ENCODE data around the gene LPCAT2. TPM values are rescaled to one million over a fixed set of nuclear protein-coding genes. Genes with fewer than 3 reads are reported as not detected.

LPCAT2 gene
- total RNA-seq, 1 donor from 2014 or later: 74.4 TPM

- no peak for FAIRE-seq
- peaks cover 13% of the 10 kb centered on the region for H3K4me1 ChIP-seq (ENCODE audit: insufficient read depth, low read length)
Measured at GRCh38 chr16:55559233-55559632, 50.4 kb downstream of the LPCAT2 start.

DNA sequence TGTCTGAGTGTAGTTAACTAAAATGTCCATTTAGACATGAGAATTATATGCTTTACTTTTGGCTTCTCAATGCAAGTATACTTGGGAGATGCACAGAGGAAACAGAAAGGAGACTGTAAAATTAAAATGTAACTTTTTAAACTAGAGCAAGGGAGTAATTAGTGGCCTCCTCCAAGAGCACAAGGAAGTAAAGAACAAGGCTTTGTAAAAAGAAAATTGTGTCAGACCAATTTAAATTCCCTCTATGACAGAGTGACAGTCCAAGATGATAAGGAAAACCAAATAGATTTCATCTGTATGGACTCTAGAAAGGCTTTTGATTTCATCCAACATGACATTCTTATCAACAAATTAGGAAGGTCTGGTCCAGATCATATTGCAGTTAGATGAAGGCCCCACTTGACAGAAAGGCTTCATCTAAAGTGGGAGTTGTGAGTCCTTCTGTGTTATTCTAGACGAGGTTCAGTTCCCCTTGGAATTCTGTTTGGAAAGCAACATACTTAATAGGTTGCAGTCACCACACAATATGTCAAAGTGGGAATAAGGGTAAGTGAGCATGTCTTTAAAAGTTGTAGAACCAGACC is 51.2 kb downstream of the LPCAT2 start:
- H3K9me3 ChIP-seq (ENCODE audit: insufficient read depth, low read depth, low read length): no peaks in the 10 kb centered on the region
- H3K9ac ChIP-seq (ENCODE audit: low read length): no peak overlapping the region
- H3K36me3 Mint-ChIP-seq (ENCODE audit: low read depth, unreplicated experiment): peaks cover 24% of the 10 kb centered on the region
- DNase-seq (ENCODE audit: low read depth) (no peak), FAIRE-seq (no peak)
- H3K27me3 Mint-ChIP-seq (ENCODE audit: low read depth, unreplicated experiment): no peaks in the 10 kb centered on the region
- H3K4me3 ChIP-seq (ENCODE audit: insufficient read depth, low read depth, low read length): no peak overlapping the region
- H2AFZ ChIP-seq (ENCODE audit: low read depth, low read length): no peak overlapping the region
- peaks cover 6% of the 10 kb centered on the region for H4K20me1 ChIP-seq (ENCODE audit: insufficient read depth, low read length)
- no peak overlapping the region for H3K27ac ChIP-seq (ENCODE audit: low read depth, low read length)
- no peak overlapping the region for H3K4me2 ChIP-seq (ENCODE audit: low read length)
- H3K27ac Mint-ChIP-seq (ENCODE audit: unreplicated experiment): no peak overlapping the region
- no peak for TF ChIP-seq CTCF (IDR thresholded peaks at IDR 0.05; ENCODE audit: insufficient read depth, low read depth, low read length)
- TF ChIP-seq EZH2 (IDR thresholded peaks at IDR 0.05; ENCODE audit: insufficient read depth, low read length): no peak
- no peak overlapping the region for H3K4me3 Mint-ChIP-seq (ENCODE audit: unreplicated experiment)
- peaks cover 5% of the 10 kb centered on the region for H3K36me3 ChIP-seq (ENCODE audit: insufficient read depth, low read length)
- H3K27me3 ChIP-seq (ENCODE audit: insufficient read depth, low read length): no peaks in the 10 kb centered on the region
- no peaks in the 10 kb centered on the region for H3K9me3 Mint-ChIP-seq (ENCODE audit: unreplicated experiment)
- peaks cover 13% of the 10 kb centered on the region for H3K4me1 ChIP-seq (ENCODE audit: insufficient read depth, low read length)
- peaks cover 8% of the 10 kb centered on the region for H3K4me1 Mint-ChIP-seq (ENCODE audit: low read depth, unreplicated experiment)
- no peaks in the 10 kb centered on the region for H3K79me2 ChIP-seq (ENCODE audit: insufficient read depth, low read length)

More at GRCh38 chr16:55559233-55559632, 50.4 kb downstream of the LPCAT2 start:
- H3K27ac Mint-ChIP-seq (ENCODE audit: unreplicated experiment): no peak overlapping the region
- H3K4me2 ChIP-seq (ENCODE audit: low read length): peak overlapping the region; percentile 58
- H3K36me3 ChIP-seq (ENCODE audit: insufficient read depth, low read length): peaks cover 5% of the 10 kb centered on the region
- no peaks in the 10 kb centered on the region for H3K9me3 Mint-ChIP-seq (ENCODE audit: unreplicated experiment)
- H2AFZ ChIP-seq (ENCODE audit: low read depth, low read length): no peak overlapping the region
- H3K9me3 ChIP-seq (ENCODE audit: insufficient read depth, low read depth, low read length): no peaks in the 10 kb centered on the region
- no peak for TF ChIP-seq CTCF (IDR thresholded peaks at IDR 0.05; ENCODE audit: insufficient read depth, low read depth, low read length)
- TF ChIP-seq EZH2 (IDR thresholded peaks at IDR 0.05; ENCODE audit: insufficient read depth, low read length): no peak
- no peak overlapping the region for H3K4me3 ChIP-seq (ENCODE audit: insufficient read depth, low read depth, low read length)
- no peak overlapping the region for H3K27ac ChIP-seq (ENCODE audit: low read depth, low read length)
- no peaks in the 10 kb centered on the region for H3K27me3 Mint-ChIP-seq (ENCODE audit: low read depth, unreplicated experiment)
- H3K4me1 Mint-ChIP-seq (ENCODE audit: low read depth, unreplicated experiment): peaks cover 8% of the 10 kb centered on the region
- no peak overlapping the region for H3K4me3 Mint-ChIP-seq (ENCODE audit: unreplicated experiment)
- H4K20me1 ChIP-seq (ENCODE audit: insufficient read depth, low read length): peaks cover 6% of the 10 kb centered on the region
- no peak overlapping the region for H3K9ac ChIP-seq (ENCODE audit: low read length)
- peak; percentile 58 for DNase-seq (ENCODE audit: low read depth)
- H3K36me3 Mint-ChIP-seq (ENCODE audit: low read depth, unreplicated experiment): peaks cover 30% of the 10 kb centered on the region
- no peaks in the 10 kb centered on the region for H3K79me2 ChIP-seq (ENCODE audit: insufficient read depth, low read length)
- no peaks in the 10 kb centered on the region for H3K27me3 ChIP-seq (ENCODE audit: insufficient read depth, low read length)

GRCh38 chr16:55561319-55561848 is 52.5 kb downstream of the LPCAT2 start:
- Histone ChIP-seq H4K20me1 (ENCODE audit: insufficient read depth, low read length) (peaks cover 6% of the 10 kb centered on the region), H3K79me2 (ENCODE audit: insufficient read depth, low read length) (no peaks in the 10 kb centered on the region), H3K4me3 (ENCODE audit: insufficient read depth, low read depth, low read length) (no peak overlapping the region), H3K27ac (ENCODE audit: low read depth, low read length) (no peak overlapping the region), H3K36me3 (ENCODE audit: insufficient read depth, low read length) (peaks cover 2% of the 10 kb centered on the region), H3K27me3 (ENCODE audit: insufficient read depth, low read length) (no peaks in the 10 kb centered on the region), H3K4me1 (ENCODE audit: insufficient read depth, low read length) (peaks cover 13% of the 10 kb centered on the region), H3K9ac (ENCODE audit: low read length) (no peak overlapping the region), H2AFZ (ENCODE audit: low read depth, low read length) (no peak overlapping the region), H3K9me3 (ENCODE audit: insufficient read depth, low read depth, low read length) (no peaks in the 10 kb centered on the region), H3K4me2 (ENCODE audit: low read length) (no peak overlapping the region)
- Mint-ChIP-seq H3K27ac (ENCODE audit: unreplicated experiment) (no peak overlapping the region), H3K4me1 (ENCODE audit: low read depth, unreplicated experiment) (peaks cover 6% of the 10 kb centered on the region), H3K4me3 (ENCODE audit: unreplicated experiment) (no peak overlapping the region), H3K36me3 (ENCODE audit: low read depth, unreplicated experiment) (peaks cover 21% of the 10 kb centered on the region), H3K27me3 (ENCODE audit: low read depth, unreplicated experiment) (no peaks in the 10 kb centered on the region), H3K9me3 (ENCODE audit: unreplicated experiment) (no peaks in the 10 kb centered on the region)
- no peak for DNase-seq (ENCODE audit: low read depth)
- no peak for FAIRE-seq
- TF ChIP-seq EZH2 (IDR thresholded peaks at IDR 0.05; ENCODE audit: insufficient read depth, low read length) (no peak), CTCF (IDR thresholded peaks at IDR 0.05; ENCODE audit: insufficient read depth, low read depth, low read length) (no peak)
